ENCODE results near the gene ADCY1. TPM values are rescaled to one million over a fixed set of nuclear protein-coding genes. Genes with fewer than 3 reads are reported as not detected.

Gene ADCY1
- total RNA-seq = 10 to 100 TPM; 15.3 to 18.5 TPM
- polyA plus RNA-seq (2013, experiment 1 of 2) = 5.0 TPM
- polyA plus RNA-seq (2013, experiment 2 of 2) = 5.6 TPM
- long read RNA-seq, experiment 1, partial matches to known transcripts = 0 of 9 reads
- long read RNA-seq, experiment 1, other reads (novel, unspliced or antisense) = 9 of 9 reads
- long read RNA-seq, experiment 2, full-length matches to known transcripts = 13 of 30 reads
- long read RNA-seq, experiment 2, partial matches to known transcripts = 6 of 30 reads
- long read RNA-seq, experiment 2, other reads (novel, unspliced or antisense) = 11 of 30 reads
- long read RNA-seq, experiment 3, full-length matches to known transcripts = 1 of 8 reads
- long read RNA-seq, experiment 3, partial matches to known transcripts = 0 of 8 reads
- long read RNA-seq, experiment 3, other reads (novel, unspliced or antisense) = 7 of 8 reads
- long read RNA-seq, experiment 4 = 0 reads

- Histone ChIP-seq H3K36me3 (ENCODE audit: control insufficient read depth, insufficient read depth, low read length) (no peaks in the 10 kb centered on the region), H3K27ac (ENCODE audit: low read depth, low read length) (no peak within 1 kb of the TSS), H3K4me1 (ENCODE audit: control insufficient read depth, insufficient read depth, low read length) (peaks cover 4% of the 10 kb centered on the region), H3K27me3 (ENCODE audit: control insufficient read depth, insufficient read depth, low read length, poor library complexity, severe bottlenecking) (peaks cover 68% of the 10 kb centered on the region), H3K9me3 (ENCODE audit: control insufficient read depth, low read length) (no peaks in the 10 kb centered on the region), H3K4me3 (ENCODE audit: low read length) (peak within 1 kb of the TSS; percentile 84), H3K9ac (ENCODE audit: extremely low read depth, low read length, poor library complexity, severe bottlenecking) (no peak within 1 kb of the TSS)
- peaks cover 10% of the 10 kb centered on the region for H3K4me1 Mint-ChIP-seq
- no peak for TF ChIP-seq CTCF (conservative IDR thresholded peaks at IDR 0.05)
- H3K9me3 Mint-ChIP-seq = no peaks in the 10 kb centered on the region
- peak within 1 kb of the TSS; percentile 70 for H3K4me3 Mint-ChIP-seq
- 11% methylated on average over 30 to 74 of the region's 74 CpGs for WGBS, 2 experiments (ENCODE audit: insufficient coverage in 1 of 2, insufficient read length in 1 of 2)
- DNase-seq = peak; percentile 73
- H3K36me3 Mint-ChIP-seq (ENCODE audit: low read depth) = no peaks in the 10 kb centered on the region
- H3K27me3 Mint-ChIP-seq (ENCODE audit: insufficient read depth) = peaks cover 68% of the 10 kb centered on the region
- no peak within 1 kb of the TSS for H3K27ac Mint-ChIP-seq
Observed at GRCh38 chr7:45573661-45574415, at the start of gene ADCY1. Gene ADCY1, plus strand, starts transcription at chr7:45574368. Its CDS starts 176 bp downstream, at chr7:45574544.

- TF ChIP-seq CTCF (conservative IDR thresholded peaks at IDR 0.05) = no peak
- no peaks in the 10 kb centered on the region for H3K36me3 ChIP-seq (ENCODE audit: control insufficient read depth, insufficient read depth, low read length)
- 85 to 93% methylated on average over 2 to 5 of the region's 5 CpGs for WGBS, 2 experiments (ENCODE audit: insufficient coverage in 1 of 2, insufficient read length in 1 of 2)
- H3K9me3 Mint-ChIP-seq = peaks cover 3% of the 10 kb centered on the region
- no peak overlapping the region for H3K27ac Mint-ChIP-seq
- peaks cover 6% of the 10 kb centered on the region for H3K9me3 ChIP-seq (ENCODE audit: control insufficient read depth, low read length)
- no peaks in the 10 kb centered on the region for H3K36me3 Mint-ChIP-seq (ENCODE audit: low read depth)
- no peaks in the 10 kb centered on the region for H3K27me3 Mint-ChIP-seq (ENCODE audit: insufficient read depth)
- H3K27me3 ChIP-seq (ENCODE audit: control insufficient read depth, insufficient read depth, low read length, poor library complexity, severe bottlenecking) = no peaks in the 10 kb centered on the region
- H3K9ac ChIP-seq (ENCODE audit: extremely low read depth, low read length, poor library complexity, severe bottlenecking) = no peak overlapping the region
- H3K27ac ChIP-seq (ENCODE audit: low read depth, low read length) = no peak overlapping the region
- H3K4me3 Mint-ChIP-seq = no peak overlapping the region
- no peaks in the 10 kb centered on the region for H3K4me1 ChIP-seq (ENCODE audit: control insufficient read depth, insufficient read depth, low read length)
- H3K4me1 Mint-ChIP-seq = no peaks in the 10 kb centered on the region
- no peak for DNase-seq
- no peak overlapping the region for H3K4me3 ChIP-seq (ENCODE audit: low read length)
Observed at GRCh38 chr7:45524445-45524844, 49.7 kb upstream of the ADCY1 start.

GRCh38 chr7:45525057-45525456 is 49.1 kb upstream of the ADCY1 start:
- H3K4me1 ChIP-seq (ENCODE audit: control insufficient read depth, insufficient read depth, low read length) = no peaks in the 10 kb centered on the region
- H3K4me1 Mint-ChIP-seq = no peaks in the 10 kb centered on the region
- DNase-seq = no peak

More at GRCh38 chr7:45525057-45525456, 49.1 kb upstream of the ADCY1 start:
- TF ChIP-seq CTCF (conservative IDR thresholded peaks at IDR 0.05) = no peak
- no peaks in the 10 kb centered on the region for H3K9me3 Mint-ChIP-seq
- H3K27me3 Mint-ChIP-seq (ENCODE audit: insufficient read depth) = no peaks in the 10 kb centered on the region
- Histone ChIP-seq H3K9ac (ENCODE audit: extremely low read depth, low read length, poor library complexity, severe bottlenecking) (no peak overlapping the region), H3K36me3 (ENCODE audit: control insufficient read depth, insufficient read depth, low read length) (no peaks in the 10 kb centered on the region), H3K9me3 (ENCODE audit: control insufficient read depth, low read length) (peaks cover 6% of the 10 kb centered on the region), H3K4me3 (ENCODE audit: low read length) (no peak overlapping the region), H3K27ac (ENCODE audit: low read depth, low read length) (no peak overlapping the region), H3K27me3 (ENCODE audit: control insufficient read depth, insufficient read depth, low read length, poor library complexity, severe bottlenecking) (no peaks in the 10 kb centered on the region)
- no peak overlapping the region for H3K27ac Mint-ChIP-seq
- H3K36me3 Mint-ChIP-seq (ENCODE audit: low read depth) = no peaks in the 10 kb centered on the region
- H3K4me3 Mint-ChIP-seq = no peak overlapping the region
